HL-60 (cell line): ENCODE measurements around the gene GPR137.

Experiments
- DNase-seq, 2 experiments: peaks; one replicate each; pipeline ENCODE4 v3.0.0-alpha.2; 2010 to 2020; ENCODE audit warnings: low read depth in 1 of 2, low spot score in 1 of 2
- H3K27ac ChIP-seq: fragments of 250-450 bp; sonication (Bioruptor Pico); replicated peaks from 2 replicates; pipeline ENCODE4 v1.5.1; 2020; ENCODE audit warnings: mild to moderate bottlenecking, moderate library complexity
- H3K27me3 ChIP-seq: fragments of 250-450 bp; sonication (Bioruptor Pico); 2 replicates; pipeline ENCODE4 v1.5.1; 2021; ENCODE audit warnings: mild to moderate bottlenecking, moderate library complexity; ENCODE audit not compliant: insufficient read depth, poor library complexity, severe bottlenecking
- H3K4me3 ChIP-seq: replicated peaks from 2 replicates; pipeline ENCODE4 v1.5.1; 2011; ENCODE audit warnings: mild to moderate bottlenecking, control low read depth, low read length; ENCODE audit not compliant: insufficient read depth
- GABPA ChIP-seq: IDR thresholded peaks from 2 replicates; pipeline ENCODE4 v1.6.1; 2012; ENCODE audit warnings: low read depth
- POLR2AphosphoS5 ChIP-seq: IDR thresholded peaks from 2 replicates; pipeline ENCODE4 v1.6.1; 2012; ENCODE audit warnings: low read depth
- SPI1 ChIP-seq: IDR thresholded peaks from 2 replicates; pipeline ENCODE4 v1.6.1; 2012; ENCODE audit warnings: low read depth, mild to moderate bottlenecking, borderline replicate concordance
- TF ChIP-seq, protein P1 (sequence below): IDR thresholded peaks from one replicate; pipeline ENCODE4 v1.5.1; 2011; ENCODE audit warnings: low read length, control low read depth, inconsistent platforms; ENCODE audit not compliant: insufficient read depth
- TF ChIP-seq, protein P2 (sequence below): IDR thresholded peaks from 2 replicates; pipeline ENCODE4 v1.6.1; 2012; ENCODE audit warnings: low read depth; ENCODE audit not compliant: insufficient replicate concordance

GPR137 gene

DNA sequence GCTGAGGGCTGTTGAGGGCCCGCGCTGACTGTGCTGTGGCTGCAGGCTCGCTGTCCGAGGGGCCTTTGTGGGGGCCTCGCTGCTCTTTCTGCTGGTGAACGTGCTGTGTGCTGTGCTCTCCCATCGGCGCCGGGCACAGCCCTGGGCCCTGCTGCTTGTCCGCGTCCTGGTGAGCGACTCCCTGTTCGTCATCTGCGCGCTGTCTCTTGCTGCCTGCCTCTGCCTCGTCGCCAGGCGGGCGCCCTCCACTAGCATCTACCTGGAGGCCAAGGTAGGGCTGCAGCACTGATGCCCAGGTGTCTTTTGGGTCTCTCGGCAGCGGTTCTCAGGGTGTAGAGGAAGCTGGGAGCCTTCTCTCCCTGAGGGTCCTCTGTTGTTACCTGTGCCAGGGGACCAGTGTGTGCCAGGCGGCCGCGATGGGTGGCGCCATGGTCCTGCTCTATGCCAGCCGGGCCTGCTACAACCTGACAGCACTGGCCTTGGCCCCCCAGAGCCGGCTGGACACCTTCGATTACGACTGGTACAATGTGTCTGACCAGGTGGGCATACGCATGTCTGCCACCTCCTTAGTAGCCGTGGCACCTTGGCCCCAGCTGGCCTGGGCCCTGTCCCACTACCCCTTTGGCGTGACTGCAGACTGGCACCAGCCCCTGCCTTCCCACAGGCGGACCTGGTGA, 2.2 kb downstream of the GPR137 start:
- no peak for DNase-seq
- Histone ChIP-seq H3K27ac (no peak overlapping the region), H3K4me3 (no peak overlapping the region), H3K27me3 (peaks cover 20% of the 10 kb centered on the region)
- TF ChIP-seq SPI1 (no peak), GABPA (no peak), POLR2AphosphoS5 (no peak)
- TF ChIP-seq, protein P1, sequence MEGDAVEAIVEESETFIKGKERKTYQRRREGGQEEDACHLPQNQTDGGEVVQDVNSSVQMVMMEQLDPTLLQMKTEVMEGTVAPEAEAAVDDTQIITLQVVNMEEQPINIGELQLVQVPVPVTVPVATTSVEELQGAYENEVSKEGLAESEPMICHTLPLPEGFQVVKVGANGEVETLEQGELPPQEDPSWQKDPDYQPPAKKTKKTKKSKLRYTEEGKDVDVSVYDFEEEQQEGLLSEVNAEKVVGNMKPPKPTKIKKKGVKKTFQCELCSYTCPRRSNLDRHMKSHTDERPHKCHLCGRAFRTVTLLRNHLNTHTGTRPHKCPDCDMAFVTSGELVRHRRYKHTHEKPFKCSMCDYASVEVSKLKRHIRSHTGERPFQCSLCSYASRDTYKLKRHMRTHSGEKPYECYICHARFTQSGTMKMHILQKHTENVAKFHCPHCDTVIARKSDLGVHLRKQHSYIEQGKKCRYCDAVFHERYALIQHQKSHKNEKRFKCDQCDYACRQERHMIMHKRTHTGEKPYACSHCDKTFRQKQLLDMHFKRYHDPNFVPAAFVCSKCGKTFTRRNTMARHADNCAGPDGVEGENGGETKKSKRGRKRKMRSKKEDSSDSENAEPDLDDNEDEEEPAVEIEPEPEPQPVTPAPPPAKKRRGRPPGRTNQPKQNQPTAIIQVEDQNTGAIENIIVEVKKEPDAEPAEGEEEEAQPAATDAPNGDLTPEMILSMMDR: no peak
- TF ChIP-seq, protein P2, sequence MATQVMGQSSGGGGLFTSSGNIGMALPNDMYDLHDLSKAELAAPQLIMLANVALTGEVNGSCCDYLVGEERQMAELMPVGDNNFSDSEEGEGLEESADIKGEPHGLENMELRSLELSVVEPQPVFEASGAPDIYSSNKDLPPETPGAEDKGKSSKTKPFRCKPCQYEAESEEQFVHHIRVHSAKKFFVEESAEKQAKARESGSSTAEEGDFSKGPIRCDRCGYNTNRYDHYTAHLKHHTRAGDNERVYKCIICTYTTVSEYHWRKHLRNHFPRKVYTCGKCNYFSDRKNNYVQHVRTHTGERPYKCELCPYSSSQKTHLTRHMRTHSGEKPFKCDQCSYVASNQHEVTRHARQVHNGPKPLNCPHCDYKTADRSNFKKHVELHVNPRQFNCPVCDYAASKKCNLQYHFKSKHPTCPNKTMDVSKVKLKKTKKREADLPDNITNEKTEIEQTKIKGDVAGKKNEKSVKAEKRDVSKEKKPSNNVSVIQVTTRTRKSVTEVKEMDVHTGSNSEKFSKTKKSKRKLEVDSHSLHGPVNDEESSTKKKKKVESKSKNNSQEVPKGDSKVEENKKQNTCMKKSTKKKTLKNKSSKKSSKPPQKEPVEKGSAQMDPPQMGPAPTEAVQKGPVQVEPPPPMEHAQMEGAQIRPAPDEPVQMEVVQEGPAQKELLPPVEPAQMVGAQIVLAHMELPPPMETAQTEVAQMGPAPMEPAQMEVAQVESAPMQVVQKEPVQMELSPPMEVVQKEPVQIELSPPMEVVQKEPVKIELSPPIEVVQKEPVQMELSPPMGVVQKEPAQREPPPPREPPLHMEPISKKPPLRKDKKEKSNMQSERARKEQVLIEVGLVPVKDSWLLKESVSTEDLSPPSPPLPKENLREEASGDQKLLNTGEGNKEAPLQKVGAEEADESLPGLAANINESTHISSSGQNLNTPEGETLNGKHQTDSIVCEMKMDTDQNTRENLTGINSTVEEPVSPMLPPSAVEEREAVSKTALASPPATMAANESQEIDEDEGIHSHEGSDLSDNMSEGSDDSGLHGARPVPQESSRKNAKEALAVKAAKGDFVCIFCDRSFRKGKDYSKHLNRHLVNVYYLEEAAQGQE: no peak

DNA sequence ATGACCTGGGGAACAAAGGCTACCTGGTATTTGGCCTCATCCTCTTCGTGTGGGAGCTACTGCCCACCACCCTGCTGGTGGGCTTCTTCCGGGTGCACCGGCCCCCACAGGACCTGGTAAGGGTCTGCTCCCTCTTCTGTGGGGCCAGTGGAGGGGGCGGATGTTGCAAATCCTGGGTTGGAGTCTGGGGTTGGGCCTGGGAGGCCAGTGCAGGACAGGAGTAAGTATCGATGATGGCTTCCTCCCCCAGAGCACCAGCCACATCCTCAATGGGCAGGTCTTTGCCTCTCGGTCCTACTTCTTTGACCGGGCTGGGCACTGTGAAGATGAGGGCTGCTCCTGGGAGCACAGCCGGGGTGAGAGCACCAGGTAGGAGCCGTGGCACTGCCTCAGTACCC, 2.7 kb downstream of the GPR137 start:
- DNase-seq: no peak
- H3K27me3 ChIP-seq: peaks cover 25% of the 10 kb centered on the region
- H3K27ac ChIP-seq: no peak overlapping the region
- no peak overlapping the region for H3K4me3 ChIP-seq
- TF ChIP-seq, protein P1: no peak
- TF ChIP-seq SPI1 (no peak), POLR2AphosphoS5 (no peak), GABPA (no peak)
- TF ChIP-seq, protein P2: no peak

DNA sequence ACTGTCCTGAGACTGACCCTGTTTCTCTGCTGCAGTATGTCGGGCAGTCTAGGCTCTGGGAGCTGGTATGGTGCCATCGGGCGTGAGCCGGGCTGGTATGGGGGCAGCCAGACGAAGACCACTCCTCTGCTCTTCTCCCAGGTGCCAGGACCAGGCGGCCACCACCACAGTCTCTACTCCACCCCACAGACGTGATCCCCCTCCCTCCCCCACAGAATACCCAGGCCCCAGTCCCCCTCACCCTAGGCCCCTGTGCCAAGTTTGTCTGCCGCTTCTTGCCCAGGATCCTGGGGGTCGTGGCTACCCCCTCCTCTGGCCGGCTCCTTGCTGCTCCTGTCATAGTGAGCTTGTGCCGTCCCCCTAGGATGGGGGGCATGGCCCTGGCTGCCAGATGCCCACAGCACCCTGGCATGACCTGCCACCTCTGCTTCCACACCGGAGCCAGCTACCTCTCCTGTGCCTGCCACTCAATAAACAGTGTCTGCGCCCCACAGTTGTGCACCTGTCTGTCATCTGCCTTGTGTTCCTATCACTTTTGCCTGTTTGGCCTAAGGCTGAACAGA, 3.4 kb downstream of the GPR137 start:
- H3K4me3 ChIP-seq: no peak overlapping the region
- no peak overlapping the region for H3K27ac ChIP-seq
- no peak for TF ChIP-seq POLR2AphosphoS5
- TF ChIP-seq, protein P1: no peak
- TF ChIP-seq GABPA: no peak
- TF ChIP-seq, protein P2: no peak
- TF ChIP-seq SPI1: no peak
- DNase-seq: no peak
- peaks cover 31% of the 10 kb centered on the region for H3K27me3 ChIP-seq
